Psoas muscle (tissue), 8 donors: ENCODE results near the gene ABHD11. TPM values are rescaled to one million over a fixed set of nuclear protein-coding genes. Genes with fewer than 3 reads are reported as not detected.
"Not testable (repeated sequence)": the region's sequence is repeated elsewhere in the genome, so short reads cannot be mapped to it uniquely, and the experiment has no call there.

ENCODE experiments used
- ATAC-seq, 4 donors: fragments of 200-7000 bp; cut with Tn5 transposase; one replicate each; pipeline ENCODE4 v1.9.1; 2020; ENCODE audit warnings: moderate library complexity in 3 of 4, mild to moderate bottlenecking in 2 of 4
- DNase-seq, 2 donors: peaks; one replicate each; pipeline ENCODE4 v3.0.0-alpha.2; 2020
- H3K27ac ChIP-seq: fragments of 200-600 bp; one replicate; pipeline ENCODE4 v1.8.0; 2022
- H3K27me3 ChIP-seq, 3 donors: fragments of 200-600 bp in 1 of 3; one replicate each; pipeline versions ENCODE4 v1.6.1 to v1.8.0; 2013 to 2022; ENCODE audit warnings: low read length in 2 of 3, mild to moderate bottlenecking in 2 of 3, moderate library complexity in 1 of 3; ENCODE audit not compliant: insufficient read depth in 3 of 3
- H3K36me3 ChIP-seq, 2 donors: fragments of 200-600 bp in 1 of 2; one replicate each; pipeline versions ENCODE4 v1.6.1 to v1.8.0; 2013 to 2022; ENCODE audit warnings: low read depth in 1 of 2, mild to moderate bottlenecking in 1 of 2, moderate library complexity in 1 of 2; ENCODE audit not compliant: insufficient read depth in 1 of 2
- H3K4me1 ChIP-seq: fragments of 200-600 bp; one replicate; pipeline ENCODE4 v1.8.0; 2022
- H3K4me3 ChIP-seq: fragments of 200-600 bp; one replicate; pipeline ENCODE4 v1.8.0; 2022; ENCODE audit warnings: mild to moderate bottlenecking
- H3K9me3 ChIP-seq: fragments of 200-600 bp; one replicate; pipeline ENCODE4 v1.8.0; 2022
- CTCF ChIP-seq: fragments of 200-600 bp; IDR thresholded peaks from one replicate; pipeline ENCODE4 v1.8.0; 2022; ENCODE audit warnings: antibody characterized with exemption
- WGBS, 3 donors: extraction: QIAGEN DNeasy Blood & Tissue Kit; methylation state at CpG; one replicate each; pipeline versions ENCODE4 v1.1.6 to v1.1.7; 2013; 5-methylcytosine and 5-hydroxymethylcytosine counted together
- intact Hi-C, 2 donors: fragments of 100-400 bp; cut with DNase I; formaldehyde crosslinking; loops; one replicate each; pipeline versions ENCODE4 v1.11.0 to v1.14.2; 2022
- polyA plus RNA-seq, 3 donors: library from polyadenylated mRNA; stranded (reverse); fragments of 200-250 nt; gene quantifications; one replicate each; pipeline ENCODE4 v1.2.3, GENCODE V29; 2013
- total RNA-seq, 4 donors: library from RNA; stranded (reverse); fragmentation: NEBNext Ultra II Directional in 2 of 4; extraction: Animal tissue kit (Norgen Biotek cat#: 25700) in 2 of 4; gene quantifications; one replicate each; pipeline versions ENCODE4 v1.2.1 to v1.2.4, GENCODE V29; 2021 to 2023
- donor health status: healthy with polysubstance abuse.
- donor health status: DM: no; HTN: no; CAD: no; lungs with moderate emphysema.
- donor health status: Bipolar disorder and iron deficiency.
- donor health status: healthy.
- donor health status: DM: yes; HTN: yes; CAD: no.
- donor health status: DM: no; HTN: no; CAD: no.
- donor health status: DM: no; HTN: no; CAD: no.
- donor health status: DM: yes; HTN: yes; CAD: no.

Gene ABHD11
- total and polyA plus RNA-seq, 7 donors = 6.8 to 26.6 (median 14.1) TPM

- peaks cover 17% of the 10 kb centered on the region for H3K4me1 ChIP-seq
- 61 to 71% (median 70%) methylated on average over 4 of the region's 4 CpGs for WGBS, 3 donors
- H3K36me3 ChIP-seq = no peaks in the 10 kb centered on the region
- intact Hi-C loops = loop anchor here in 1 of 2 donors (5.0 kb wide), 1 partner anchor 34 kb away; the partner anchor contains the start of genes BUD23 and DNAJC30
- no peaks in the 10 kb centered on the region for H3K27me3 ChIP-seq
- no peak for ATAC-seq
- no peak overlapping the region for H3K27ac ChIP-seq
- no peaks in the 10 kb centered on the region for H3K9me3 ChIP-seq
- no peak for TF ChIP-seq CTCF
- no peak overlapping the region for H3K4me3 ChIP-seq
- no peak for DNase-seq
These were observed 22.2 kb downstream of the ABHD11 start for GRCh38 chr7:73716318-73716890.

- no peak for TF ChIP-seq CTCF
- Histone ChIP-seq H3K4me3 (no peak overlapping the region), H3K27me3 (no peaks in the 10 kb centered on the region), H3K4me1 (peaks cover 17% of the 10 kb centered on the region), H3K9me3 (no peaks in the 10 kb centered on the region), H3K36me3 (no peaks in the 10 kb centered on the region), H3K27ac (no peak overlapping the region)
- intact Hi-C loops = loop anchor here in 1 of 2 donors (5.0 kb wide), 1 partner anchor 33 kb away; the partner anchor contains the start of genes BUD23 and DNAJC30
- 76 to 79% (median 77%) methylated on average over 16 of the region's 16 CpGs for WGBS, 3 donors
- ATAC-seq = peak in 1 of 4 donors; percentile 24
- no peak for DNase-seq
These were observed 22.8 kb downstream of the ABHD11 start for GRCh38 chr7:73715648-73716317.

- H3K4me3 ChIP-seq, DNase-seq, H3K27ac ChIP-seq, H3K9me3 ChIP-seq, H3K36me3 ChIP-seq, H3K27me3 ChIP-seq, ATAC-seq, H3K4me1 ChIP-seq, intact Hi-C loops: not testable (repeated sequence)
- 94 to 99% (median 96%) methylated on average over 6 of the region's 6 CpGs for WGBS, 3 donors
These were observed 25.3 kb downstream of the ABHD11 start for GRCh38 chr7:73713319-73713718.

GRCh38 chr7:73712773-73713172, 25.8 kb downstream of the ABHD11 start:
- Histone ChIP-seq H3K27me3 (no peaks in the 10 kb centered on the region), H3K9me3 (no peaks in the 10 kb centered on the region), H3K4me1 (peaks cover 2% of the 10 kb centered on the region), H3K27ac (no peak overlapping the region), H3K4me3 (no peak overlapping the region), H3K36me3 (no peaks in the 10 kb centered on the region)
- DNase-seq (no peak), ATAC-seq (no peak)
- WGBS, 3 donors = 80 to 96% (median 81%) methylated on average over 1 of the region's 1 CpG
- no peak for TF ChIP-seq CTCF
- intact Hi-C loops = no loop called here

GRCh38 chr7:73708961-73709549, 29.5 kb downstream of the ABHD11 start:
- Histone ChIP-seq H3K27ac (no peak overlapping the region), H3K36me3 (no peaks in the 10 kb centered on the region), H3K4me3 (no peak overlapping the region), H3K4me1 (no peaks in the 10 kb centered on the region), H3K27me3 (no peaks in the 10 kb centered on the region), H3K9me3 (no peaks in the 10 kb centered on the region)
- DNase-seq (no peak), ATAC-seq (no peak)
- intact Hi-C loops = no loop called here
- TF ChIP-seq CTCF = no peak
- 89 to 97% (median 91%) methylated on average over 12 to 16 of the region's 16 CpGs for WGBS, 3 donors
